Vagina (tissue), 2 donors: ENCODE data around the gene UBTD2.

Experiments used
- POLR2A ChIP-seq, 2 donors: fragments of 450-650 bp; IDR thresholded peaks; one replicate each; pipeline ENCODE4 v1.6.1; 2017; ENCODE audit warnings: antibody characterized with exemption in 2 of 2, mild to moderate bottlenecking in 2 of 2, moderate library complexity in 2 of 2
- POLR2AphosphoS5 ChIP-seq, 2 donors: sonication (generic); formaldehyde crosslinking; IDR thresholded peaks; one replicate each; pipeline ENCODE4 v1.9.0; 2017; ENCODE audit warnings: antibody characterized with exemption in 2 of 2, mild to moderate bottlenecking in 2 of 2, low read depth in 1 of 2; ENCODE audit not compliant: insufficient read depth in 1 of 2
- TF ChIP-seq, protein P1 (sequence below), 3 experiments: fragments of 450-650 bp in 2 of 3; fragments of 200-600 bp in 1 of 3; sonication (generic) in 1 of 3; IDR thresholded peaks; one replicate each; pipeline ENCODE4 v1.5.1; 2017 to 2019; ENCODE audit warnings: antibody characterized with exemption in 3 of 3, mild to moderate bottlenecking in 2 of 3, moderate library complexity in 2 of 3

DNA sequence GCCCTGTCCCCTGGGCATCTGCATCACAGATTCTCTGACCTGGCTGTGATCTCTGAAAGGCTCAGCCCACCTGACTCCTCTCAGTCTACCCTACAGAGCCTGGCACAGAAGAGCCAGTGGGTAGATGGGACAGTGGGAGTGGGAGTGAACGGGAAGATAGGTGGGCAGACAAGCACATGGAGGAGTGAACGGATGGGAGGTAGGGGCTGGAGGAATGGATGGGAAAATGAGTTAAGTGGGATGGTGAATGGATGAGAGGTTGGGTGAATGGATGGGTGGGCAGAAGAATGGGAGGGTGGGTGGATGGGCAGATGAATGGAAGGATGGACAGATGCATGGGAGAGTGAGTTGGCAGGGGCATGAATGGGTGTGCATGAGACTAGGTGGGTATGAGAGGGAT, 114.3 kb downstream of the UBTD2 start:
- TF ChIP-seq, protein P1, sequence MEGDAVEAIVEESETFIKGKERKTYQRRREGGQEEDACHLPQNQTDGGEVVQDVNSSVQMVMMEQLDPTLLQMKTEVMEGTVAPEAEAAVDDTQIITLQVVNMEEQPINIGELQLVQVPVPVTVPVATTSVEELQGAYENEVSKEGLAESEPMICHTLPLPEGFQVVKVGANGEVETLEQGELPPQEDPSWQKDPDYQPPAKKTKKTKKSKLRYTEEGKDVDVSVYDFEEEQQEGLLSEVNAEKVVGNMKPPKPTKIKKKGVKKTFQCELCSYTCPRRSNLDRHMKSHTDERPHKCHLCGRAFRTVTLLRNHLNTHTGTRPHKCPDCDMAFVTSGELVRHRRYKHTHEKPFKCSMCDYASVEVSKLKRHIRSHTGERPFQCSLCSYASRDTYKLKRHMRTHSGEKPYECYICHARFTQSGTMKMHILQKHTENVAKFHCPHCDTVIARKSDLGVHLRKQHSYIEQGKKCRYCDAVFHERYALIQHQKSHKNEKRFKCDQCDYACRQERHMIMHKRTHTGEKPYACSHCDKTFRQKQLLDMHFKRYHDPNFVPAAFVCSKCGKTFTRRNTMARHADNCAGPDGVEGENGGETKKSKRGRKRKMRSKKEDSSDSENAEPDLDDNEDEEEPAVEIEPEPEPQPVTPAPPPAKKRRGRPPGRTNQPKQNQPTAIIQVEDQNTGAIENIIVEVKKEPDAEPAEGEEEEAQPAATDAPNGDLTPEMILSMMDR (IDR thresholded peaks at IDR 0.05): no peak
- TF ChIP-seq POLR2A (IDR thresholded peaks at IDR 0.05): no peak
- no peak for TF ChIP-seq POLR2AphosphoS5 (IDR thresholded peaks at IDR 0.05; ENCODE audit: insufficient read depth in 1 of 2, low read depth in 1 of 2)
